K562 (cell line): ENCODE data around the gene CORO2A. TPM values are rescaled to one million over a fixed set of nuclear protein-coding genes. Genes with fewer than 3 reads are reported as not detected.

Experiments
- ATAC-seq: fragments of 200-7000 bp; cut with Tn5 transposase; 3 replicates; pipeline ENCODE4 v1.9.1; 2020; ENCODE audit warnings: moderate library complexity
- BruUV-seq: library from RNA; stranded (reverse); fragments of 400-500 nt; replicated peaks from 2 replicates; lab custom pipeline; 2021; lab: Mats Ljungman, UMichigan
- CTCF ChIA-PET: fragments of 300-600 bp; formaldehyde crosslinking; extraction: SDS; loops from one replicate; lab custom pipeline; 2021; ENCODE audit warnings: low intra/inter-chr PET ratio; lab: Yijun Ruan, JAX
- POLR2A ChIA-PET: fragments of 300-600, 350-650 bp; sonication (Branson Sonifier 250); formaldehyde crosslinking; extraction: SDS; loops from one replicate; lab custom pipeline; 2021; ENCODE audit warnings: antibody characterized with exemption, inconsistent platforms; lab: Yijun Ruan, JAX
- DNase-seq, 4 experiments: peaks; one replicate each; pipeline versions ENCODE4 v3.0.0 to v3.0.0-alpha.2; 2011 to 2018; ENCODE audit warnings: low spot score in 3 of 4, mixed read lengths in 3 of 4; ENCODE audit errors: extremely low read depth in 1 of 4
- FAIRE-seq: peaks from 2 replicates; lab custom pipeline; 2011; peaks lifted over from hg19 to GRCh38; lab: Jason Lieb, UNC
- H2AFZ ChIP-seq: 2 replicates; pipeline ENCODE4 v1.6.0; 2011; ENCODE audit warnings: low read depth, low read length, control low read depth, inconsistent platforms
- H3K27ac ChIP-seq: fragments of 200-600 bp; 3 replicates; pipeline ENCODE4 v1.8.0; 2011; ENCODE audit warnings: low read depth, mild to moderate bottlenecking, control low read depth, inconsistent platforms, low read length, moderate library complexity, mixed read lengths; ENCODE audit errors: extremely low read depth
- H3K27me3 ChIP-seq, 2 experiments: fragments of 300-600 bp in 1 of 2; 2 replicates in 1 of 2; 3 replicates in 1 of 2; pipeline versions ENCODE4 v1.6.0 to v1.8.0; 2011; ENCODE audit warnings: inconsistent platforms in 2 of 2, low read length in 2 of 2, mild to moderate bottlenecking in 1 of 2, mixed read lengths in 1 of 2, moderate library complexity in 1 of 2; ENCODE audit not compliant: control insufficient read depth in 2 of 2, insufficient read depth in 2 of 2
- H3K36me3 ChIP-seq: fragments of 300-600 bp; 3 replicates; pipeline ENCODE4 v1.8.0; 2011; ENCODE audit warnings: mild to moderate bottlenecking, low read length, inconsistent platforms; ENCODE audit not compliant: control insufficient read depth, insufficient read depth
- H3K4me1 ChIP-seq, 2 experiments: fragments of 200-600 bp in 1 of 2; replicated peaks in 1 of 2; 2 replicates in 1 of 2; 3 replicates in 1 of 2; pipeline versions ENCODE4 v1.5.1 to v1.8.0; 2011; ENCODE audit warnings: inconsistent platforms in 2 of 2, low read length in 2 of 2, mild to moderate bottlenecking in 1 of 2, mixed read lengths in 1 of 2, moderate library complexity in 1 of 2; ENCODE audit not compliant: control insufficient read depth in 2 of 2, insufficient read depth in 2 of 2
- H3K4me2 ChIP-seq: 2 replicates; pipeline ENCODE4 v1.6.1; 2011; ENCODE audit warnings: low read length, control low read depth, inconsistent platforms, mixed read lengths; ENCODE audit not compliant: insufficient read depth
- H3K4me3 ChIP-seq: fragments of 200-600 bp; sonication (generic), shearing (Covaris generic); 2 replicates; pipeline ENCODE4 v1.5.1; 2016; ENCODE audit warnings: control low read depth, inconsistent platforms
- H3K79me2 ChIP-seq: fragments of 200-600 bp; 3 replicates; pipeline ENCODE4 v1.8.0; 2011; ENCODE audit warnings: low read length, inconsistent platforms; ENCODE audit not compliant: control insufficient read depth, insufficient read depth
- H3K9ac ChIP-seq, 2 experiments: 2 replicates each; pipeline versions ENCODE4 v1.6.0 to v1.6.1; 2011; ENCODE audit warnings: low read depth in 2 of 2, low read length in 2 of 2, control low read depth in 1 of 2, inconsistent platforms in 1 of 2, mild to moderate bottlenecking in 1 of 2, mixed read lengths in 1 of 2; ENCODE audit not compliant: insufficient read depth in 1 of 2
- H3K9me1 ChIP-seq: one replicate; pipeline ENCODE4 v1.6.0; 2011; ENCODE audit warnings: inconsistent platforms, mild to moderate bottlenecking, low read length, moderate library complexity; ENCODE audit not compliant: control insufficient read depth, insufficient read depth
- H3K9me3 ChIP-seq: replicated peaks from 2 replicates; pipeline ENCODE4 v1.5.1; 2011; ENCODE audit warnings: low read depth, low read length, inconsistent platforms; ENCODE audit not compliant: control insufficient read depth, insufficient read depth
- H4K20me1 ChIP-seq: replicated peaks from 2 replicates; pipeline ENCODE4 v1.6.1; 2011; ENCODE audit warnings: low read length, inconsistent platforms, mixed read lengths; ENCODE audit not compliant: control insufficient read depth, insufficient read depth
- ADNP ChIP-seq: fragments of 200-800 bp; sonication (Bioruptor generic); IDR thresholded peaks from 2 replicates; pipeline ENCODE4 v1.6.1; 2016; ENCODE audit warnings: missing genetic modification characterization, missing compliant biosample characterization
- CHD1 ChIP-seq: fragments of 200-600 bp; sonication (generic); IDR thresholded peaks from one replicate; pipeline ENCODE4 v1.6.1; 2012; ENCODE audit warnings: mild to moderate bottlenecking, moderate library complexity, low read length, inconsistent platforms
- KAT8 ChIP-seq: fragments of 450-650 bp; IDR thresholded peaks from 2 replicates; pipeline ENCODE4 v1.6.1; 2016; ENCODE audit warnings: low read depth, mild to moderate bottlenecking
- KLF13 ChIP-seq: fragments of 450-650 bp; IDR thresholded peaks from 2 replicates; pipeline ENCODE4 v1.6.1; 2016; ENCODE audit warnings: missing genetic modification characterization, low read depth, mild to moderate bottlenecking, missing compliant biosample characterization, moderate library complexity, borderline replicate concordance
- MAZ ChIP-seq, 2 experiments: fragments of 450-650 bp in 1 of 2; sonication (generic) in 1 of 2; formaldehyde crosslinking; IDR thresholded peaks in 1 of 2; conservative IDR thresholded peaks in 1 of 2; 2 replicates each; pipeline versions ENCODE4 v1.4.0 to v1.5.0; 2020; ENCODE audit warnings: mild to moderate bottlenecking in 1 of 2, missing genetic modification reagents in 1 of 2
- MTA2 ChIP-seq: fragments of 450-650 bp; IDR thresholded peaks from 2 replicates; pipeline ENCODE4 v1.6.1; 2016; ENCODE audit warnings: low read depth
- NBN ChIP-seq: fragments of 450-650 bp; IDR thresholded peaks from 2 replicates; pipeline ENCODE4 v1.6.1; 2016; ENCODE audit warnings: low read depth, mild to moderate bottlenecking
- PPARD ChIP-seq: fragments of 250-450 bp; sonication (Bioruptor Pico); IDR thresholded peaks from 2 replicates; pipeline ENCODE4 v1.8.0; 2022; ENCODE audit warnings: inconsistent platforms, mild to moderate bottlenecking, moderate library complexity
- RFX5 ChIP-seq: IDR thresholded peaks from 2 replicates; pipeline ENCODE4 v1.6.1; 2011; ENCODE audit warnings: low read depth, mild to moderate bottlenecking, improper control_type of control experiment, low read length
- SMAD1 ChIP-seq: fragments of 150-350 bp; IDR thresholded peaks from 2 replicates; pipeline ENCODE4 v1.6.1; 2014; ENCODE audit warnings: low read length, low read depth; ENCODE audit not compliant: partially characterized antibody
- TAF1 ChIP-seq: IDR thresholded peaks from 2 replicates; pipeline ENCODE4 v1.6.1; 2011; ENCODE audit warnings: mild to moderate bottlenecking, low read length, moderate library complexity; ENCODE audit not compliant: insufficient read depth, control insufficient read depth, severe bottlenecking; ENCODE audit errors: extremely low read depth
- YBX1 ChIP-seq: fragments of 450-650 bp; IDR thresholded peaks from 2 replicates; pipeline ENCODE4 v1.7.1; 2016; ENCODE audit warnings: mild to moderate bottlenecking
- ZNF830 ChIP-seq: fragments of 250-450 bp; sonication (Bioruptor Pico); IDR thresholded peaks from 2 replicates; pipeline ENCODE4 v1.5.0; 2021; ENCODE audit warnings: mild to moderate bottlenecking
- WGBS: fragments of 100-300 bp; shearing (Covaris generic); methylation state at CpG from one replicate; pipeline ENCODE4 v1.1.6; 2016; ENCODE audit warnings: low coverage, mixed read lengths; ENCODE audit not compliant: insufficient coverage; ENCODE audit errors: missing lambda C conversion rate; 5-methylcytosine and 5-hydroxymethylcytosine counted together
- in situ Hi-C: fragments of 300-500 bp; cut with MboI; formaldehyde crosslinking; loops from 4 replicates; pipeline ENCODE4 v1.15.0; 2018; ENCODE audit warnings: inconsistent platforms, mixed read lengths
- intact Hi-C: fragments of 100-400 bp; cut with micrococcal nuclease; formaldehyde crosslinking; loops from 2 replicates; pipeline ENCODE4 v1.14.2; 2022
- polyA plus RNA-seq, 8 experiments: library from polyadenylated mRNA; depleted of rRNA in 4 of 8; stranded (reverse) in 5 of 8; unstranded in 3 of 8; fragments of >200 nt; fragmentation: Nextera tagmentation in 2 of 8; fragmentation: Illumina TruSeq in 1 of 8; extraction: Ambion mirVana in 2 of 8; extraction: Trizol in 1 of 8; gene quantifications; 2 replicates each; pipeline versions ENCODE4 v1.2.1 to v1.2.3, GENCODE V29; 2011 to 2014; ENCODE audit warnings: inconsistent platforms in 1 of 8, missing spikeins in 1 of 8
- total RNA-seq, 7 experiments: library from RNA; depleted of rRNA in 6 of 7; stranded (reverse); fragments of >200 nt in 6 of 7; fragmentation: Illumina TruSeq in 2 of 7; extraction: Trizol in 2 of 7; gene quantifications; 2 replicates each; pipeline versions ENCODE4 v1.2.1 to v1.2.3, GENCODE V29; 2011 to 2021; ENCODE audit warnings: low replicate concordance in 1 of 7
- TF ChIP-seq, protein P1 (sequence below): sonication (generic); formaldehyde crosslinking; IDR thresholded peaks from 2 replicates; pipeline ENCODE4 v1.5.0; 2020; ENCODE audit warnings: missing genetic modification reagents
- TF ChIP-seq, protein P2 (sequence below), 2 experiments: fragments of 200-800 bp in 1 of 2; sonication (Bioruptor generic) in 1 of 2; sonication (generic) in 1 of 2; formaldehyde crosslinking in 1 of 2; IDR thresholded peaks in 1 of 2; conservative IDR thresholded peaks in 1 of 2; 2 replicates each; pipeline versions ENCODE4 v1.5.0 to v1.6.1; 2016 to 2020; ENCODE audit warnings: missing compliant biosample characterization in 1 of 2, missing genetic modification characterization in 1 of 2, missing genetic modification reagents in 1 of 2
- TF ChIP-seq, protein P3 (sequence below): fragments of 250-450 bp; sonication (Bioruptor Pico); IDR thresholded peaks from 2 replicates; pipeline ENCODE4 v1.8.0; 2021; ENCODE audit warnings: moderate library complexity, mild to moderate bottlenecking, inconsistent platforms

The CORO2A gene
- total and polyA plus RNA-seq, 9 of the 15 experiments (the other 6 are each of a cell fraction or from before 2014, with no cell fraction given) = 9.5 to 26.6 (median 18.0) TPM

DNA sequence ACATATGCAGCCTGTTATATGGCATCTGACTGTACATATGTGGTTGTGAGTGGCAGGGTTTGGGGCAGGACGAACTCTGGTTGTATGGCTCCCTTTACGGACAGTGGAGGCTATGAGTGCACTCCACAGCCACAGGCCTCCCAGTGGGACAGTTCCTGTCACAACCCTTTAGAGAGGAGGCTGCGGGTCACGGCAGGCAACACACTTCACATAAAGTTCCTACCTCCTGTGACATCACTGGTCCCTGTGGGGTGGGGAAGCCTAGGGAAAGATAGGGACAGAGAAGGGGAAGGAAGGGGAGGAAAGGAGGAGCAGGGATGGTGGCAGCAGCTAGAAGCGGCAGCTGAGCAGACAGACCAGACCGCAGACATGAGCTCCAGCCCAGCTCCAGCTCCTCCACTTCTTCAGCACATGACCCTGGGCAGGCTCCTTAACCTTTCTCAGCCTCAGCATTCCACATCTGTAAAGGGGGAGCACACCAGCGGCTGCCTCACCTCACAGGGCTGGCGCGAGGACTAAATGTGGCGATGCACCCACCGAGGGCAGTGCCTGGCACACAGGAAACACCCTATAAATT lies 27.4 kb upstream of the CORO2A start:
- intact Hi-C loops = no loop called here
- Histone ChIP-seq H3K27me3 (no peaks in the 10 kb centered on the region), H3K9ac (no peak overlapping the region), H2AFZ (no peak overlapping the region), H3K9me1 (no peaks in the 10 kb centered on the region), H3K4me3 (no peak overlapping the region), H3K79me2 (no peaks in the 10 kb centered on the region), H3K36me3 (peaks cover 23% of the 10 kb centered on the region; the same call in 2 of the 3 replicates), H4K20me1 (no peaks in the 10 kb centered on the region), H3K4me2 (no peak overlapping the region), H3K4me1 (peaks cover 7 to 11% of the 10 kb centered on the region in 2 experiments; a peak in 4 of 5 replicates), H3K27ac (no peak overlapping the region), H3K9me3 (no peaks in the 10 kb centered on the region)
- in situ Hi-C loops = no loop called here
- ChIA-PET CTCF (no interaction called here), POLR2A (no interaction called here)
- TF ChIP-seq CHD1 (no peak), YBX1 (no peak), PPARD (no peak), TAF1 (no peak), MTA2 (no peak), KLF13 (tag) (no peak), ZNF830 (CRISPR knock-in tag) (no peak), NBN (no peak), KAT8 (no peak), RFX5 (no peak), ADNP (tag) (no peak), SMAD1 (no peak), MAZ (CRISPR knock-in tag; conservative IDR thresholded peaks at IDR 0.05 in 1 of 2, IDR thresholded peaks at IDR 0.05 in 1 of 2) (no peak)
- TF ChIP-seq, protein P1, sequence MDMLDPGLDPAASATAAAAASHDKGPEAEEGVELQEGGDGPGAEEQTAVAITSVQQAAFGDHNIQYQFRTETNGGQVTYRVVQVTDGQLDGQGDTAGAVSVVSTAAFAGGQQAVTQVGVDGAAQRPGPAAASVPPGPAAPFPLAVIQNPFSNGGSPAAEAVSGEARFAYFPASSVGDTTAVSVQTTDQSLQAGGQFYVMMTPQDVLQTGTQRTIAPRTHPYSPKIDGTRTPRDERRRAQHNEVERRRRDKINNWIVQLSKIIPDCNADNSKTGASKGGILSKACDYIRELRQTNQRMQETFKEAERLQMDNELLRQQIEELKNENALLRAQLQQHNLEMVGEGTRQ = no peak
- TF ChIP-seq, protein P2, sequence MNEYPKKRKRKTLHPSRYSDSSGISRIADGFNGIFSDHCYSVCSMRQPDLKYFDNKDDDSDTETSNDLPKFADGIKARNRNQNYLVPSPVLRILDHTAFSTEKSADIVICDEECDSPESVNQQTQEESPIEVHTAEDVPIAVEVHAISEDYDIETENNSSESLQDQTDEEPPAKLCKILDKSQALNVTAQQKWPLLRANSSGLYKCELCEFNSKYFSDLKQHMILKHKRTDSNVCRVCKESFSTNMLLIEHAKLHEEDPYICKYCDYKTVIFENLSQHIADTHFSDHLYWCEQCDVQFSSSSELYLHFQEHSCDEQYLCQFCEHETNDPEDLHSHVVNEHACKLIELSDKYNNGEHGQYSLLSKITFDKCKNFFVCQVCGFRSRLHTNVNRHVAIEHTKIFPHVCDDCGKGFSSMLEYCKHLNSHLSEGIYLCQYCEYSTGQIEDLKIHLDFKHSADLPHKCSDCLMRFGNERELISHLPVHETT (CRISPR knock-in tag; conservative IDR thresholded peaks at IDR 0.05 in 1 of 2, IDR thresholded peaks at IDR 0.05 in 1 of 2) = no peak
- TF ChIP-seq, protein P3, sequence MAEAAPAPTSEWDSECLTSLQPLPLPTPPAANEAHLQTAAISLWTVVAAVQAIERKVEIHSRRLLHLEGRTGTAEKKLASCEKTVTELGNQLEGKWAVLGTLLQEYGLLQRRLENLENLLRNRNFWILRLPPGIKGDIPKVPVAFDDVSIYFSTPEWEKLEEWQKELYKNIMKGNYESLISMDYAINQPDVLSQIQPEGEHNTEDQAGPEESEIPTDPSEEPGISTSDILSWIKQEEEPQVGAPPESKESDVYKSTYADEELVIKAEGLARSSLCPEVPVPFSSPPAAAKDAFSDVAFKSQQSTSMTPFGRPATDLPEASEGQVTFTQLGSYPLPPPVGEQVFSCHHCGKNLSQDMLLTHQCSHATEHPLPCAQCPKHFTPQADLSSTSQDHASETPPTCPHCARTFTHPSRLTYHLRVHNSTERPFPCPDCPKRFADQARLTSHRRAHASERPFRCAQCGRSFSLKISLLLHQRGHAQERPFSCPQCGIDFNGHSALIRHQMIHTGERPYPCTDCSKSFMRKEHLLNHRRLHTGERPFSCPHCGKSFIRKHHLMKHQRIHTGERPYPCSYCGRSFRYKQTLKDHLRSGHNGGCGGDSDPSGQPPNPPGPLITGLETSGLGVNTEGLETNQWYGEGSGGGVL (CRISPR knock-in tag) = no peak
- ATAC-seq (no peak), FAIRE-seq (no peak), DNase-seq (no peak)
- 96% methylated on average over 9 of the region's 11 CpGs for WGBS
- BruUV-seq = no TSS peak
